Measurements from ENCODE around the gene KIF2C.
A peak's percentile ranks its signal among the peaks of the same experiment; 100 is the strongest.
"Not testable (repeated sequence)": the region's sequence is repeated elsewhere in the genome, so short reads cannot be mapped to it uniquely, and the experiment has no call there.

Gene KIF2C

DNA sequence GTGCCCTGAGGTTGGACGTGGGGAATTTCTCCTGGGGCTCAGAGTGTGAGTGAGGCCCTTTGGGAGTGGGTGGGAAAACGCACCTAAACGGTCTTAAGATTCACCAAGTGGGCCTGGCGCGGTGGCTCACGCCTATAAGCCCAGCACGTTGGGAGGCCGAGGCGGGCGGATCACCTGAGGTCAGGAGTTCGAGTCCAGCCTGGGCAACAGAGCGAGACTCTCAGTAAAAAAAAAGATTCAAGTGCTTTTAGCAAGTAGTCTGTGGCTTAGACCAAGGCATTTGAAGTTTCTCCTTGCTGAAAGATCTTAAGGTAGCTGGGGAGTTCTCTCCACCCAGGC, 37.1 kb downstream of the KIF2C start:
- no peak for DNase-seq

DNA sequence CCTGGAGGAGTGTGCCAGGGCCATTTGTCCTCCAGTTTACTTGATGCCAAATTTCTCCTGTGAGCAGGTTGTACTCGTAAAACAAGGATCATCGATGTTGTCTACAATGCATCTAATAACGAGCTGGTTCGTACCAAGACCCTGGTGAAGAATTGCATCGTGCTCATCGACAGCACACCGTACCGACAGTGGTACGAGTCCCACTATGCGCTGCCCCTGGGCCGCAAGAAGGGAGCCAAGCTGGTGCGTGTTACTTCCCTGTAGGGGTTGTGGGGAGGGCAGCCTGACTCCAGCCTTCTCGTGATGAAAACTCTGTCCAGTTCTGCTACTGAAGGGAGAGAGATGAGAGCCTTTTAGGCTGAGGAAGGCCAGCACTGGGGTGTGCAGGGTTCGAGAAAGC, 37.9 kb downstream of the KIF2C start:
- DNase-seq: no peak

DNA sequence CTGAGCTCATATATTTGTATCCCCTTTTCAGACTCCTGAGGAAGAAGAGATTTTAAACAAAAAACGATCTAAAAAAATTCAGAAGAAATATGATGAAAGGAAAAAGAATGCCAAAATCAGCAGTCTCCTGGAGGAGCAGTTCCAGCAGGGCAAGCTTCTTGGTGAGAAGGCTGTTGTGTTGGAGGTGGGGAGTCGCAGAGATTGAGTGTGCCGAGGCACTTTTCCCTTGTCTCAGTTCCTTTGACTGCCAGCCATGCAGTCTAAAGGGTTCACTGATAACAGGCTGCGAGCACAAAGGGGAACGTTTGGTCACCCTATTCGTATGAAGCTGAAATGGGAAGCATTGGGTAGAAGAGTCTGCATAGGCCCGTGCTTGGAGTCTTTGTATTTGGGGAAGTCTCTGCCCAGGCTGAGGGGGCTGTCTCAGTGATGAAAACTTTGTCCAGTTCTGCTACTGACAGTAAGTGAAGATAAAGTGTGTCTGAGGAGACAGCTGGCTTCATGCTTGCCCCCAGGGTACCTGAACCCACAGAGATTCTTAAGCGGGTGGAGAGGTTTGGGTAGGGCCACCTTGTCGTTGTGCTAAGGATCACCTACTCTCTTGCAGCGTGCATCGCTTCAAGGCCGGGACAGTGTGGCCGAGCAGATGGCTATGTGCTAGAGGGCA, 38.5 kb downstream of the KIF2C start:
- DNase-seq: no peak

DNA sequence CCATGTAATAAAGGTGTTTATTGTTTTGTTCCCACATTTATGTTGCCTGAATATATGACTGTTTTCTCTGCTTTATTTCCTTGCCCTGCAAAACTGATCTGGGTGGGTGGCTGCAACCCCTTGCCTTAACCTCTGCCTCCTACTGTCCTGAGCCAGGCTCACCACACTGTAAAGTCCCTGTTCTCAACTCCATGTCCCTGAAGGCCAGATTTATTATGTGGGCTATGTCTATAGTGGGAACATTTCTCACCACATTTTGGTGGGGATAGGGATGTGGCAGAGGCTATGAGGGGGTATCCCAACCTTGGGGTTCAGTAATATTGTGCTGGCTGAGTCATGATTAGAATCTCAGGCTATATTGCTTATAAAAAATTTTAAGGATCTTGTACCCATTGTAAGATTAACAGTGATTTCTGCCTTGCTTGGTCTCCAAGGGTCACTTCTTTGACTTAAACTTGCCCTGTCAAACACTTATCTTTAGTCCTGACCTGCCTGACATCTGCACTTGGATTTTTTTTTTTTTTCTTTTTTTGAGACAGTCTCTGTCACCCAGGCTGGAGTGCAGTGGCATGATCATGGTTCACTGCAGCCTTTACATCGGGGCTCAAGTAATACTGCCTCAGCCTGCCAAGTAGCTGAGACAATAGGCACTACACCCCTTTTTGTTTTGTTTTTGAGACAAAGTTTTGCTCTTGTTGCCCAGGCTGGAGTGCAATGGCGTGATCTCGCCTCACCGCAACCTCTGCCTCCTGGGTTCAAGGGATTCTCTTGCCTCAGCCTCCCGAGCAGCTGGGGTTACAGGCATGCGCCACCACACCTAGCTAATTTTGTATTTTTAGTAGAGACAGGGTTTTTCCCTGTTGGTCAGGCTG, 39.3 kb downstream of the KIF2C start:
- no peak for DNase-seq

- no peak for DNase-seq
Measured at GRCh38 chr1:44780583-44781121, 41.0 kb downstream of the KIF2C start.

- no peak for DNase-seq
Measured at GRCh38 chr1:44783697-44784093, 44.1 kb downstream of the KIF2C start.

- DNase-seq: peak; percentile 43
Measured at GRCh38 chr1:44784094-44785028, 44.7 kb downstream of the KIF2C start.

- DNase-seq: no peak
Measured at GRCh38 chr1:44785029-44785380, 45.4 kb downstream of the KIF2C start.

- no peak for DNase-seq
Measured at GRCh38 chr1:44785501-44786137, 46.0 kb downstream of the KIF2C start.

DNA sequence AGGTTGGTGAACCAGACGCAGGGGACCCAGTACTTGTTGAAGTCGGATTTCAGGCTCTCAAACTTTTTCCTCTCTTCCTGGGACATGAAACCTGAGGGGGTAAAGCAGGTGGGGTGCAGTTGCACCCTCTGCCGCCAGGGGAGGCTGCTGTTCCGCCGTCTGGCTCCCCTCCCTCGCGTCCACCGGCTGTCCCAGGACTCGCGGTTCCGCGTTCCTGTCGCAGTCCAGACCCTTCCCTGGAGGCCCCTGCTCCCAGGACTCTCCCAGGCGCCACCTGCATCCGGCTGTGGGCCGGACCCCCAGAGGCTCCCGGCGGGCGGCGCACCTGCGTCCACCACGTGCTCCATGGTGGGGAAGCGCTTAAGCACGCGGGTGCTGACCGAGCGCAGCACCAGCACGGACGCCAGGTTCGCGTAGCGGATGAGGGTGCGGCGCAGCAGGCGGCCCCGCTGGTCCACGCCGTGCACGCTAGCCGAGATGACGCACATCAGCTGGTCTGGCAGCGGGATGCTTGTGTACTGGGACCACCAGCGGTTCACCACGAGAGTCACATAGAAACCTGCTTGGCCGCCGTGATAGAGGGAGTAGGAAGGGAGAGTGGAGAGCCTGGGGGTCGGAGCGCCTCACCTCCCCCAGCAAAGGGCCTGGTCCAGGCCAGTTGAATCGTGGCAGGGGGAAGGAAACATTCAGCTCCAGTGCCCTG, 46.7 kb downstream of the KIF2C start:
- DNase-seq: peak; percentile 88

DNA sequence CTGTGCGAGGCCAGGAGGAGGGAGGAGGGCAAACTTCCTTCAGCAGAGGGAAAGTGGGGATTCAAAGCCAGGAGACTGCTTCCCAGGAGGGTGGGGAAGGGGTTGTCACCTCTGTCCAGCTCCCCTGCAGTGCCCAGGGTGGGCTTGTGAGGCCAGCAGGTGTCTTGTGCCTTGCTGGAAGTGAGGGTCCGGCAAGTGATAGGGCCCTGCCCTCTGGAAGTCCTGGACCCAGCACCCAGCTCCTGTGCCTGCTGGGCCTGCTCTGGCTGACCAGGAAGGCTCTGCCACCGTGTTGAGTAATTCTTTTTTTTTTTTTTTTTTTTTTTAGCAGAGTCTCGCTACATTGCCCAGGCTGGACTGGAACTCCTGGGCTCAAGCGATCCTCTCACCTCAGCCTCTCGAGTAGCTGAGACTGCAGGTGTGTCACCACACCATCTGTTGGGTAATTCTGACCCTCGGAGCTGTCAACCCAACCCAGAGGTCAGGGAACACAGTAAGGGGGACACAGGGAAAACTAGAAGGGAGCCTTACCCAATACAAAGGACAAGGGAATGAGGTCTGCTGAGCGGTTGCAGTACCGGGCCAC, 47.3 kb downstream of the KIF2C start:
- no peak for DNase-seq

DNA sequence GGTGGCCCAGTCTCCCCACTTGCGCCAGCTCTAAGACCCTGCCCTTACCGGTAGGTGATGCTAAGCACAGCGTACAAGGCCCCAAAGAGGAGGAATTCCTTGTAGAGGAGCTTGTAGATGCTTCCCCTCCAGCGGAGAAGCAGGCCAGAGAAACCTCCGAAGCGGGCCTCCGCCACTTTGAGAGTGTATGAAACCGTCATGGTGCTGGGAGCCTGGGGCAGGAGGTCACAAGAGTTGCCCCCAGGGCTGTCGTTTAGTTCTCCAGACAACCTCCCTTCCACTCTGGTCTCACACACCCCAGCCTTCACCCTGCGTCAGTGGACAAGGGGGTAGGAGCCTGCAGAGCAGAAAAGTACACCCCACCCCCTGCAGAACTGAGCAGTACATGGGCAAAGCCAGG, 47.9 kb downstream of the KIF2C start:
- no peak for DNase-seq

DNA sequence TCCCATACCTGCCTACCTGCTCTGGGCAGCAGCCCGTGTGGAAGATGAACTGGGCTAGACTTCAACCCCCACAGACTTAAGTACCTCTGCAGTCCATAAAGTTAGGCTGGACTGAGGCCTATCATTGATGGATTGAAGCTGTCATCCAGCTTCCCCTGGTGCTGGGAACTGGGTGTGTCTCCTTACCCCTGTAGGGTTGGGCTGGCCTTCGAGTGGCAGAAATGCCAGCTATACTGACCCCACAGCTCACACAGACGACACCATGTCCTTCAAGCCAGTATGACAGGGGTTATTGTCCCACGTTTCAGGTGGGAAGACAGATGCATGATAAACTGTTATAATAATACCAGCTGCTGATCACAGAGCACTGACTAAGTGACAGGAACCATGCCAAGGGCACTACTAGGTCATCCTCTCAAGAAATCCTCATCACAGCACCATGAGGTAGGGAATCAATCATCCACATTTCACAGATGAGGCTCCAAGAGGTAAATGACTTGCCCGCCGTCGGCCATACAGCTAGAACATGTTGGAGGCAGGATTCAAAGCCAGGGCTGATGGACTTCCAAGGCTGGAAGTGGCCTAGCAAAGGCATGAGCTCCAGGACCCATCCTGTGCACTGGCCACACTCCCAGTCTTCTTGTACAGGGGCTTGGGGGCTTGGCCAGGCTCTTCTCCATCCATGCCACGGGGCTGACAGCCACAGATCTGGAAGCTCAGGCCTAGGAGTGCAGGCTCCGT, 48.7 kb downstream of the KIF2C start, which contains the start of gene BEST4:
BEST4 (minus strand) TSS at position 51 of the 741 bp plus-strand sequence. CDS start 465 bp downstream, outside the sequence.
- no peak for DNase-seq

DNA sequence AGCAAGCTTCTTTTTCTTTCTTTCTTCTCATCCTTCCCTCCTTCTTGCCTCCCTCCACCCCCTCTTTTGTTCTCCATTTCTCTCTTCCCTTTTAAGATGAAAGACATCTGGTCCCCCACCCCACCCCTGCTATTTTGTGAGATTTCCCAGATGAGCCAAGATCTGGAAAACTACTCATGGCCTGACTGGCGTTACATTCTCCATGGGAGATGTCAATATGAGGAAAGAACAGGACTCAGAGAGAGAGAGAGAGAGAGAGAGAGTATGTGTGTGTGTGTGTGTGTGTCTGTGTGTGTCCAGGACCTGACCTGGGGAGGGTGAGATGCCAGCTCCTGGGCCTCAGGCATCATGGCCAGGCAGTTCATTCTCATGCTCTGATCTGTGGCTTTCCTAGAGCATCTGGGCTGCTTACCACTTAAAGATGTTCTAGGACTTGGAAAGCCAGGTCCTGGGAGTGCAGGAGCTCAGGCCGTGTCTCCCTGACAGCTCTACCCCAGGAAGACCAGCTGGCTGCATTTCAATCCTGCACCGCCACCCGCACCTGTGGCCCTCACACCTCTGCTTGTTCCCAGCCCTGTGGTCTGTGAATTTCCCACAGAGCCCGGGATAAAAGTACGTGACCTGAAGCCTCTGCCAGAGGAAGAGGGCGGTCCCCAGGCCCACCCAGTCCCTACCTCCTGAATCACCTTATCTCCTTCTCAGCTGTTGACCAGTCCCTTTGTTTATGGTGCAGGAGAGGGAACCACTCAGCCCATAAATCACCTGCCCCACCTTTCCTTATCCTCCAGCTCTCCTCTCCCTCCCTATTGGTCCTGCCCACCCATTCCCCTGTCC, 51.5 kb downstream of the KIF2C start:
- no peak for DNase-seq

GRCh38 chr1:44792736-44793502, 53.3 kb downstream of the KIF2C start:
- no peak for DNase-seq

DNA sequence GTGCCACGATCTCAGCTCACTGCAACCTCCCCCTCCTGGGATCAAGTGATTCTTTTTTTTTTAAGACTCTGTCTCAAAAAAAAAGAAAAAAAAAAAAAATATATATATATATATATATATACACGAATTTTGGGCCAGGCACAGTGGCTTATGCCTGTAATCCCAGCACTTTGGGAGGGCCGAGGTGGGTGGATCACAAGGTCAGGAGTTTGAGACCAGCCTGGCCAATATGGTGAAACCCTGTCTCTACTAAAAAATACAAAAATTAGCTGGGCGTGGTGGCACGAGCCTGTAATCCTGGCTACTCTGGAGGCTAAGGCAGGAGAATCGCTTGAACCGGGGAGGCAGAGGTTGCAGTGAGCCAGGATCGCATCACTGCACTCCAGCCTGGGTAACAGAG, 58.2 kb downstream of the KIF2C start:
- not testable (repeated sequence) for DNase-seq

DNA sequence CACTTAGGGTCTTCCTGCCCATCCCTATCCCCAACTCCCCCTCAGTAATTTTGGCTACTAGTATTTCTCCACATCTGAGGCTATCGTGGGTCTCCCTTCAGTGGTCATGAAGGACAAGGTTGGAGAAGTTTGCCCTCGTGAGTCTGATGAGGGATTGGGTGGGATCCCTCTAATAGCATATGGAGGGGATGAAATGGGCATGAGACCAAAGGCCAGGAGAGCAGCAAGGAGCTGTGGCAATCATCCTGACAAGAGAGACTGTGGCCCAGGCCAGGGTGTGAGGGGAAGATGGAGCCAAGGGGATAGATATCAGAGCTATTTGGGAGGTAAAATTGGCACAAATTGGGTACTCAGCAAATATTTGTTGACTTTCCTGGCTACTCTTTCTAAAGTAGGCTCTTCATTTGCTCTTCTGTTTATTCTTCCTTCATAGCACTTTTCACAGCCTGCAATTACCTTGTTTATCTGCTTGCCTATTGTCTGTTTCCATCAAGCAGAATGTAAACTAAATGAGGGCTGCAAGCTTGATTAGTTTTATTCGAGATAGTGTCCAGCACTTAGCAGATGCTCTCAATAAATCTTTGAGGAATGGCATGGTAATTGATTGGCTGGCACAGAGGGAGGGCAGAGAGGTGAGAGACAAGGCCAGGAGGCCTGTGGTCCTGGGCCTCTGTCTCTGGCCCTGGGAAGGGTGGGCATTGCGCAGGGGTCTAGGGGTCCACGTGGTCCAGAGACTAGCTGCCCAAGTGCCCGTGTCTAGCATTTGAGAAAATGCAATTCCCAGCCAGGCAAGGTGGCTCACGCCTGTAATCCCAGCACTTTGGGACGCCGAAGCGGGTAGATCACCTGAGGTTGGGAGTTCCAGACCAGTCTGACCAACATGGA, 59.1 kb downstream of the KIF2C start:
- DNase-seq: peak; percentile 20
